Urothelium cell line (cell line): ENCODE data around the gene LRFN3.
"Not testable (repeated sequence)": the region's sequence is repeated elsewhere in the genome, so short reads cannot be mapped to it uniquely, and the experiment has no call there.

Experiments
- DNase-seq: peaks from one replicate; pipeline ENCODE4 v3.0.0; 2011; ENCODE audit warnings: low spot score, mixed read lengths
- FAIRE-seq: peaks from 2 replicates; lab custom pipeline; 2011; peaks lifted over from hg19 to GRCh38; lab: Jason Lieb, UNC

Gene LRFN3

GRCh38 chr19:35963514-35963913, 27.3 kb downstream of the LRFN3 start:
- DNase-seq (peak; percentile 70), FAIRE-seq (no peak)

GRCh38 chr19:35966771-35967170, 30.6 kb downstream of the LRFN3 start:
- DNase-seq (no peak), FAIRE-seq (no peak)

GRCh38 chr19:35973487-35973886, 37.3 kb downstream of the LRFN3 start:
- DNase-seq (no peak), FAIRE-seq (no peak)

GRCh38 chr19:35975608-35976214, 39.5 kb downstream of the LRFN3 start:
- DNase-seq: peak; percentile 60
- FAIRE-seq: no peak

GRCh38 chr19:35977446-35978222, 41.5 kb downstream of the LRFN3 start:
- no peak for DNase-seq
- FAIRE-seq: no peak

GRCh38 chr19:35978271-35978670, 42.1 kb downstream of the LRFN3 start:
- FAIRE-seq: no peak
- no peak for DNase-seq

GRCh38 chr19:35978832-35979365, 42.7 kb downstream of the LRFN3 start:
- no peak for FAIRE-seq
- no peak for DNase-seq

GRCh38 chr19:35980997-35981396, 44.8 kb downstream of the LRFN3 start:
- DNase-seq, FAIRE-seq: not testable (repeated sequence)

GRCh38 chr19:35983177-35983576, 47.0 kb downstream of the LRFN3 start:
- DNase-seq (no peak), FAIRE-seq (no peak)

GRCh38 chr19:35986111-35986510, 49.9 kb downstream of the LRFN3 start:
- FAIRE-seq (no peak), DNase-seq (no peak)

- FAIRE-seq (peak; percentile 32), DNase-seq (peak; percentile 54)
Measured at GRCh38 chr19:35986664-35987570, 50.7 kb downstream of the LRFN3 start.

GRCh38 chr19:35987571-35987896, 51.4 kb downstream of the LRFN3 start:
- FAIRE-seq: no peak

GRCh38 chr19:35988824-35989223, 52.6 kb downstream of the LRFN3 start:
- no peak for FAIRE-seq
- DNase-seq: no peak

More at GRCh38 chr19:35987571-35987896, 51.4 kb downstream of the LRFN3 start:
- no peak for DNase-seq

- DNase-seq (no peak), FAIRE-seq (no peak)
Measured at GRCh38 chr19:35990156-35990555, 54.0 kb downstream of the LRFN3 start.

GRCh38 chr19:35990771-35991730, 54.9 kb downstream of the LRFN3 start:
- DNase-seq (no peak), FAIRE-seq (no peak)

- no peak for DNase-seq
Measured at GRCh38 chr19:35991731-35992450, 55.7 kb downstream of the LRFN3 start.

GRCh38 chr19:35992907-35993765, 57.0 kb downstream of the LRFN3 start:
- DNase-seq (no peak), FAIRE-seq (no peak)

More at GRCh38 chr19:35991731-35992450, 55.7 kb downstream of the LRFN3 start:
- FAIRE-seq: no peak

- no peak for DNase-seq
- no peak for FAIRE-seq
Measured at GRCh38 chr19:35993923-35994598, 57.9 kb downstream of the LRFN3 start.
